SJSA1 (cell line): ENCODE data around the gene DSTN. TPM values are rescaled to one million over a fixed set of nuclear protein-coding genes. Genes with fewer than 3 reads are reported as not detected.

ENCODE experiments used
- DNase-seq, 2 experiments: peaks; one replicate each; pipeline ENCODE4 v3.0.0-alpha.2; 2015 to 2020; ENCODE audit warnings: low spot score in 2 of 2, low read depth in 1 of 2
- H3K27ac ChIP-seq: fragments of 250-450 bp; sonication (Bioruptor Pico); 2 replicates; pipeline ENCODE4 v1.5.1; 2020; ENCODE audit warnings: mild to moderate bottlenecking, moderate library complexity
- H3K27me3 ChIP-seq: fragments of 250-450 bp; sonication (Bioruptor Pico); replicated peaks from 2 replicates; pipeline ENCODE4 v1.5.1; 2020; ENCODE audit warnings: mild to moderate bottlenecking, moderate library complexity
- H3K36me3 ChIP-seq: fragments of 250-450 bp; sonication (Bioruptor Pico); 2 replicates; pipeline ENCODE4 v1.5.1; 2020; ENCODE audit warnings: mild to moderate bottlenecking
- H3K4me1 ChIP-seq: fragments of 250-450 bp; sonication (Bioruptor Pico); replicated peaks from 2 replicates; pipeline ENCODE4 v1.6.1; 2021; ENCODE audit warnings: mild to moderate bottlenecking
- H3K4me3 ChIP-seq: fragments of 250-450 bp; sonication (Bioruptor Pico); 2 replicates; pipeline ENCODE4 v1.5.1; 2020; ENCODE audit warnings: mild to moderate bottlenecking
- H3K9me3 ChIP-seq: fragments of 250-450 bp; sonication (Bioruptor Pico); replicated peaks from 2 replicates; pipeline ENCODE4 v1.5.1; 2020; ENCODE audit warnings: mild to moderate bottlenecking
- total RNA-seq: library from RNA; depleted of rRNA; stranded (reverse); fragments of >200 nt; shearing (Covaris generic); gene quantifications from 2 replicates; pipeline ENCODE4 v1.2.3, GENCODE V29; 2014

DSTN gene
- total RNA-seq, 1 experiment from 2014 or later, result 480 TPM

DNA sequence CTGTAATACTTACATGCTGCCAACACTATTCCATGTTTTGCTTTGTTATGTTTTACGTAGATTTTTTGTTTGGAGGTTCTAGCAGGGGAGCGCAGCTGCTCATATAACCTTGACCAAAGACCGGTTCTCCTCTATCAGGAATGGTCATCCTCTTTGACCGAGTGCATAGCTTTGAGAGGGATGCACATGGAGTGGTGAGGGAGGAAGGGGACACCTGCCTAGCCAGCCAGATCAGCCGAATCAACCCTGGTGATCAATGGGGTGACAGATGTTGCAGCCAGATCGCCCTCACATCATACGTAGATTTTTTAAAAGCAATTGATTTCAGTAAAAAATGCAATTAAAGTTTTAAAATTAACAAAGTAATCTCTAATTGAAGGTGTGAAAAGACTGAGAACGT lies 6.3 kb downstream of the DSTN start:
- no peak for DNase-seq

DNA sequence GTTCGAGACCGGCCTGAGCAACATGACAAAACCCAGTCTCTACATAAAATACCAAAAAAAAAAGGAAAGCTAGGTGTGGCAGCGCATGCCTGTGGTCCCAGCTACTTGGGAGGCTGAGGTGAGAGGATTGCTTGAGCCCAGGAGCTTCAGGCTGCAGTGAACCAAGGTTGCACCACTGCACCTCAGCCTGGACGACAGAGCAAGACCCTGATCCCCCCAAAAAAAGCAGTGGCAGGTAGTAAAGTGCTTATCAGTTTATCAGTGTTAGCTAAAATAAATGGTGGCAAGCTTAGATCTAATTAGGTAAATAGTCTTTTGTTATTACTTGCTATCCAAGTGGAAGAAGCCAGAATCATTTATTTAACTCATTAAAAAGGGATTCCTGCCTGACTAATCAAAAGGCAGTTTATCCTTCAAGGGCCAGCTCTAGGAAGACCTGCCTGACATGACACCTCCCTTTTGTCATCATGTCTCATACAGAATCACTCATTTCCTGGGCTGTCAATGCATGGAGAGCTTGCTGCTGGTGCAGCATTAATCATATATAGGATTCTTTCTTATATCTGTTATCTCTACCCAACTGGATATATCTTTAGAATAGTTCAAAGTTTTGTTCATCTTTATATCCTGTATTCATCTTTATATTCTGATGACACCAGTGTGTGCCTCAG lies 9.6 kb downstream of the DSTN start:
- Histone ChIP-seq H3K9me3 (no peaks in the 10 kb centered on the region), H3K27ac (no peak overlapping the region), H3K27me3 (no peaks in the 10 kb centered on the region), H3K4me3 (no peak overlapping the region), H3K4me1 (peaks cover 10% of the 10 kb centered on the region; the same call in 1 of the 2 replicates), H3K36me3 (peaks cover 46% of the 10 kb centered on the region)
- DNase-seq, result no peak

More for the DNA sequence above, 6.3 kb downstream of the DSTN start:
- peaks cover 44% of the 10 kb centered on the region for H3K36me3 ChIP-seq
- H3K4me3 ChIP-seq, result no peak overlapping the region
- H3K27me3 ChIP-seq, result no peaks in the 10 kb centered on the region
- no peaks in the 10 kb centered on the region for H3K9me3 ChIP-seq
- no peak overlapping the region for H3K27ac ChIP-seq
- H3K4me1 ChIP-seq, result peaks cover 23% of the 10 kb centered on the region

DNA sequence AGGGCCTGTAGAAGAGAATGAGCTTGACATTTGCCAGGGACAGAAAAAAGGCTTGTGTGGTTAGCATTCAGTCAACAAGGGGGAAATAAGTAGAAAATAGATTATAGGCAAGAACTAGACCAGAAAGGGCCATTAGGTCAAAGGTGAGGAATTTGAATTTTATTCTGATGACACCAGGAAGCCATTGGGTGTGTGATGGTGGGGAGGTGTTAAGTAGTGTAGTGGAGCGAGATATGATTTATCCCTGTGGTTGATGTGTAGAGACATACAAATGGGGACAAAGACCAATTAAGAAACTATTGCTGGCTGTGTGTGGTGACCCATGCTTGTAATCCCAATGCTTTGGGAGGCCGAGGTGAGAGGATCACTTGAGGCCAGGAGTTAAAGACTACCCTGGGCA lies 11.0 kb downstream of the DSTN start:
- no peak for DNase-seq
- peaks cover 47% of the 10 kb centered on the region for H3K36me3 ChIP-seq
- no peak overlapping the region for H3K27ac ChIP-seq
- H3K4me3 ChIP-seq, result no peak overlapping the region
- peaks cover 10% of the 10 kb centered on the region; the same call in 1 of the 2 replicates for H3K4me1 ChIP-seq
- H3K9me3 ChIP-seq, result no peaks in the 10 kb centered on the region
- no peaks in the 10 kb centered on the region for H3K27me3 ChIP-seq

DNA sequence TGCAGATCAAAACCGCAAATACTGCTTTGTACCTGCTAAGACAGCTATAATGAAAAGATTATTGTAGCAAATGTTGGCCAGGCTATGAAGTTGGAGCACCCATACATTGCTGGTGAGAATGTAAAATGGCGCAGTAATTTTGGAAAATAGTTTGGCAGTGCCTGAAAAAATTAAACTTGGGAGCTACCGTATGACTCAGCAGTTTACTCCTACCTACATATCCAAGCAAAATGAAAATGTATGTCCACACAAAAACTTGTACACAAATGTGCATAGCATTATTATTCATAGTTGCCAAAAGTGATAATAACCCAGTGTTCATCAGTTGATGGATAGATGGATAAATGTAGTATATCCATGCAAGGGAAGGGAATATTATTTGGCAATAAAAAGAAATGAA lies 13.3 kb downstream of the DSTN start:
- Histone ChIP-seq H3K4me1 (peaks cover 10% of the 10 kb centered on the region; the same call in 1 of the 2 replicates), H3K4me3 (no peak overlapping the region), H3K9me3 (no peaks in the 10 kb centered on the region), H3K27ac (no peak overlapping the region), H3K27me3 (no peaks in the 10 kb centered on the region), H3K36me3 (peaks cover 58% of the 10 kb centered on the region)
- no peak for DNase-seq

DNA sequence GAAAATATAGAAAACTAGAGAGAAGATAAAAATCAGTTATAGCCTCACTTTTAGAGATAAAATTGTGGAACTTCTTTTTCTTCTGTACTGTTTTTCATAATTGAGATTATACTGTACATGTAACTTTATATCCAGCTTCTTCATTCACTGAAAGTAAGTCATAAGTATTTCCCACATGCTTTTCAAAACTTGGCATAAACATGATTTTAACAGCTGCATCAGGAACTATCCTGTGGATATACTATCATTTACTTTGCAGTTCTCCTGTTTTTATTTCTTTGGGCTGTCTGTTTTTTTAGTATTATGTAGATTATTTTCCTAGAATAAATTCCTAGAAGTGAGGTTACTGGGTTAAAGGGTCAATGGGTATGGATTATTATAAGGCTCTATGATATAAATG lies 14.8 kb downstream of the DSTN start:
- DNase-seq, result no peak
- H3K36me3 ChIP-seq, result peaks cover 53% of the 10 kb centered on the region

DNA sequence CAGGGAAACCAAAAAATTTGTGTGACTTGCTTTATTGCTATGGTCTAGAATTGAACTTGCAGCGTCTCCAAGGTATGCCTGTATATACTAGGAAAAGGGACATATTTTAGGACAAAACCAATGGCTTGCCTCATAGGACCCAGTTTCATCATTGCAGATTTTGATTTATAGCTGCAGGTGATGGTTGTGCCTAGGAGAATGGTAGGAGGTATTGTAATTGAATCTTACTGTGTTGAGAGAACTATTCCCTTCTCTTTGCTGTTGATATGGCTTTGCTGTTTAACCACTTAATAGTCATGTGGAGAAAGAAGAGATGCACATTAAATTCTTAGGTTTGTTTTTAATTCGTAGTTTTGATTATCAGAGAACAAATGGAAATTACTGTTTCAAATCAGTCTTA lies 16.4 kb downstream of the DSTN start:
- Histone ChIP-seq H3K27me3 (no peaks in the 10 kb centered on the region), H3K4me1 (no peaks in the 10 kb centered on the region; the same call in 1 of the 2 replicates), H3K4me3 (no peak overlapping the region), H3K27ac (no peak overlapping the region), H3K9me3 (no peaks in the 10 kb centered on the region), H3K36me3 (peaks cover 41% of the 10 kb centered on the region)
- DNase-seq, result no peak

More for the DNA sequence above, 14.8 kb downstream of the DSTN start:
- Histone ChIP-seq H3K4me1 (peaks cover 1% of the 10 kb centered on the region; the same call in 1 of the 2 replicates), H3K27me3 (no peaks in the 10 kb centered on the region), H3K9me3 (no peaks in the 10 kb centered on the region), H3K4me3 (no peak overlapping the region), H3K27ac (no peak overlapping the region)

DNA sequence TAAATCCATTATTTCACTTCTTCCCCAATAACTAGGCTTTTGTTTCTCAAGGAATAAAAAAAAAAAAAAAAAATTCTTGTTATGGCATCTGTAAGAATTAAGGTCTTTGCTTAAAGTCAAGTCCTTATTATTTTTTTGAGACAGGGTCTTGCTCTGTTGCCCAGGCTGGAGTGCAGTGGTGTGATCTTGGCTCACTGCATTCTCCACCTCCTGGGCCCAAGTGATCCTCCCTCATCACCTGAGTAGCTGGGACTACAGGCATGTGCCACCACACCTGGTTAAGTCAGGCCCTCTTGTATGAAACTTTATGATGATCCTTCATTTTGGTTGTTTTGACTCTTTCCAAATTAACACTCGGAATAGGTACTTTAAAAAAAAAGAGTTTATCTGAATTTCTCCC lies 17.3 kb downstream of the DSTN start:
- Histone ChIP-seq H3K4me3 (no peak overlapping the region), H3K27me3 (no peaks in the 10 kb centered on the region), H3K36me3 (peaks cover 45% of the 10 kb centered on the region), H3K4me1 (no peaks in the 10 kb centered on the region; the same call in 1 of the 2 replicates), H3K27ac (no peak overlapping the region), H3K9me3 (no peaks in the 10 kb centered on the region)
- DNase-seq, result no peak

DNA sequence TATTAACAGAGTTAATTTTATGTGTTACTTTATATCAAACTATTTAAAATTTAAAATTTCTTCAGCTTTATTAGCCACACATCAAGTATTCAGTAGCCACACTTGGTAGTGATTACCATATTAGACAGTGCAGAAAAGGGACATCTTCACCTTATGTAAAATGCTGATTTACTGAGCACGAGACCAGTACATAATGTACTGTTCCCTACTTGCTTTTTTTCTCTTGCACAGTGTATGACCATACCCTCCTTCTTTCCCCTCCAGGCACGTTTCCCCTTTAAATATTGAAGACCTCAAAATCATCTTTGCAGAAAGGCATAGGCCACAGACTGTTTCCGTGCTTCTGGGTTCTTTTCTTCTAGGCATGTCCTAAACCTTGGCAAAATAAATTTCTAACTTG lies 17.9 kb downstream of the DSTN start:
- Histone ChIP-seq H3K27me3 (no peaks in the 10 kb centered on the region), H3K36me3 (peaks cover 44% of the 10 kb centered on the region), H3K9me3 (no peaks in the 10 kb centered on the region), H3K4me3 (no peak overlapping the region), H3K4me1 (no peaks in the 10 kb centered on the region; the same call in 1 of the 2 replicates), H3K27ac (no peak overlapping the region)
- DNase-seq, result no peak

DNA sequence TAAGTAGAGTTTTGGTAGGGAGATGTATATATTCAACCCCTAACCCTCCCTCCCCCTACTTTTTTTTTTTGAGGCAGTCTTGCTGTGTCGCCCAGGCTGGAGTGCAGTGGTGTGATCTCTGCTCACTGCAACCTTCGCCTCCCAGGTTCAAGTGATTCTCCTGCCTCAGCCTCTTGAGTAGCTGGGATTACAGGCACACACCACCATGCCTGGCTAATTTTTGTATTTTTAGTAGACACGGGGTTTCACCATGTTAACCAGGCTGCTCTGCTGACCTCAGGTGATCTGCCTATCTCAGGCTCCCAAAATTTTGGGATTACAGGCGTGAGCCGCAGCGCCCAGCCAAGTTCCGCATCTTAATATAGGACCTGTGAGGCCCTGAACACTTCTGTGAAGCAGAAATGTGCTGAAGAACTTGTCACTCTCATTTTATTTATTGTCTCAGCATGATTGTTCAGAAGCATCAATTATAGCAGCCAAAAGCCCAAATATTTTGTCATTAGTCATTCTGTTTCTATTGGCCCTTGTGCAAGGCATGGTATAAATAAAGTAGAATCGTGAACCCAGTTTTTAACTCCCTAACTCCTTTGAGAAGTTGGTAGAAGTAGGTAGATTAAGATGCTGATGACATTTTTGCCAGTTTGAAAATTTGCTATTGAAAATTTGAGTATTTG lies 19.4 kb downstream of the DSTN start:
- peaks cover 38% of the 10 kb centered on the region for H3K36me3 ChIP-seq
- DNase-seq, result no peak
- no peaks in the 10 kb centered on the region; the same call in 1 of the 2 replicates for H3K4me1 ChIP-seq
- no peaks in the 10 kb centered on the region for H3K27me3 ChIP-seq
- H3K9me3 ChIP-seq, result no peaks in the 10 kb centered on the region
- H3K4me3 ChIP-seq, result no peak overlapping the region
- no peak overlapping the region for H3K27ac ChIP-seq

DNA sequence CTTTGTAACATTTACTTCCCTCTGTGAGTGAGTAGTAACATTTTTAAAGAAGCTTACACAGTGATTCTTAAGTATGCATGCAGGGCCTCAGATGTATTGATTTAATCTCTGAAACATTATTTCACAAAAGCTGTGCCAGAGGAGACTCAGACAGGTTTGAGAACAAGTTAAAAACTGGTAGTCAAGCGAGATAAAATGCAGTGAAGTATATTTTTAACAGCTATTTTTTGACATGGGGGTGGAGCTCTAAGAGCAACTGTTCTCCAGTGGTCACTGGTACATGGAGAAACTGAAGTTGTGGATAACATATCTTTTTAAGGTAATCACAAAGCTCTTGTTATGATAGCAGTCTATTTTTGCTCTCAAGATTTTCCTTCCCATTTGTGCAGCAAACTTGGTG lies 20.4 kb downstream of the DSTN start:
- no peaks in the 10 kb centered on the region for H3K27me3 ChIP-seq
- H3K4me1 ChIP-seq, result no peaks in the 10 kb centered on the region; the same call in 1 of the 2 replicates
- H3K9me3 ChIP-seq, result no peaks in the 10 kb centered on the region
- peaks cover 33% of the 10 kb centered on the region for H3K36me3 ChIP-seq
- H3K27ac ChIP-seq, result no peak overlapping the region
- no peak overlapping the region for H3K4me3 ChIP-seq
- DNase-seq, result no peak

DNA sequence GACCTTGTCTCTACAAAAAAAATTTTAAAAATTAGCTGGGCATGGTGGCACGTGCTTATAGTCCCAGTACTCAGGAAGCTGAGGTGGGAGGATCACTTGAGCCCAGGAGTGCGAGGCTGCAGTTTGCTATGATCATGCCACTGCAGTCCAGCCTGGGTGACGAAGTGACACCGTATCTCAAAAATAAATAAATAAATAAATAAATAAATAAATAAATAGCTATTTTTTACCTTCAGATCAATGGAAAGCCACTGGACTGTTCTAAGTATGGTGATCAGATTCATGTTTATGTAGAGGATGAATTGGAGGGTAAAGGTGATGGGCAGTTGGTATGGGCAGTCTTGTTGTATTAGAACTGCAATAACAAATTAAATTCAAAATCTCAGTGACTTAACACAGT lies 24.0 kb downstream of the DSTN start:
- DNase-seq, result no peak
- Histone ChIP-seq H3K36me3 (peaks cover 29% of the 10 kb centered on the region), H3K27me3 (no peaks in the 10 kb centered on the region), H3K4me1 (no peaks in the 10 kb centered on the region; the same call in 1 of the 2 replicates), H3K27ac (no peak overlapping the region), H3K4me3 (no peak overlapping the region), H3K9me3 (no peaks in the 10 kb centered on the region; the same call in 1 of the 2 replicates)

DNA sequence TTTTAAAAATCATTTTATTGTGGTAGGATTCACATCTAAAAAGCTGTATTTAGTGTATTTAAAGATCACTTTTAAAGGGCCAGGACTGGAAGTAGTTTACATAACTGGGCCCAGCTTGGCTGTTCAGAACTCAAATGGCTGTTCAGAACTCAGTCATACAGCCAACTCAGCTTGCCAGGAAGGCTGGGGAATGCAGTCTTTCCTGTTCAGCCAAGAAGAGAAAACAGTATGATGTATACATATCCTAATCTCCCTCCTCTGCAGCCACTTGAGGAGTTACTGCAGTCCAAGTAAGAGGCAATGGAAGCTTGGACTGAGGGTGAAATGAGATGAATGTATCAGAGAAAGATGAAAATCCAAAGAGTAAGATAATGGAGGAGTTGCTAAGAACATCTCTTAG lies 24.6 kb downstream of the DSTN start:
- H3K36me3 ChIP-seq, result peaks cover 34% of the 10 kb centered on the region
- H3K4me3 ChIP-seq, result no peak overlapping the region
- H3K4me1 ChIP-seq, result no peaks in the 10 kb centered on the region; the same call in 1 of the 2 replicates
- H3K9me3 ChIP-seq, result no peaks in the 10 kb centered on the region; the same call in 1 of the 2 replicates
- H3K27ac ChIP-seq, result no peak overlapping the region
- no peak for DNase-seq
- H3K27me3 ChIP-seq, result no peaks in the 10 kb centered on the region

DNA sequence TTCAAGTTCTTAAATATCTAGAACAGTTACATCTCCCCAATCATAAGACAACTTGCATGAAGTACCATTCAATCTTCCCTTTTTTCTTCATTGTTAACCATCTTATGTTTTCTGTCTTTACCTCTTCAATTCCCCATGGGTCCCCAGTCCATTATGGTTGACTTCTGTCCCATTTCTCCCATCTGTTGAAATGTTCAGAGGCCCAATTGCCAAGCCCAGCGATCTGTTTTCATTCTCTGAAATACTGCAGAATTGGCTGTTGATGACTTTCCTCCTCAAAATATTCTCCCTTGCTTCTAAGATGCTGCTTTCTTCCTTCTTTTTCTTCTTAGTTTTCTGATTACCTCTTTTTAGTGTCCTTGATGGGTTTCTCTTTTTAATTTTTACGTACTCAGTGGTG lies 26.0 kb downstream of the DSTN start:
- Histone ChIP-seq H3K27ac (no peak overlapping the region), H3K36me3 (peaks cover 47% of the 10 kb centered on the region), H3K9me3 (no peaks in the 10 kb centered on the region; the same call in 1 of the 2 replicates), H3K4me1 (no peaks in the 10 kb centered on the region), H3K27me3 (no peaks in the 10 kb centered on the region), H3K4me3 (no peak overlapping the region)
- DNase-seq, result no peak

DNA sequence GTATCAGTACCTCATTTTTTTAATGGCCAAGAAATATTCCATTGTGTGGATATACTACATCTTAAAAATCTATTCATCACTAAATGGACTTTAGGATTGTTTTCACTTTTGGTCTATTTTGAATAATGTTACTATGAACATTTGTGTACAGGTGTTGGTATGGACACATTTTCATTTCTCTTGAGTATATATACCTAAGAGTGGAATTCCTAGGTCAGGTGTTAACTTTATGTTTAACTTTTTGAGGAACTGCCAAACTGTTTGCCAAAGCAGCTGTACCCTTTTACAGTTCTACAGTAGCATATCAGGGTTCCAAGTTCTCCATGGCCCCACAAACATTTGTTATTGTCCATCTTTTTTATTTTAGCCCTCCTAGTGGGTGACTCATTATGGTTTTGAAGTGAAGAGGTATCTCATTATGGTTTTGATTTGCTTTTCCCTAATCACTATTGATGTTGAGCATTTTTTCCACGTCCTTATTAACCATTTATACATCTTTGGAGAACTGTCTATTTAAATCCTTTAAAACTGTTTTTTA lies 28.2 kb downstream of the DSTN start:
- Histone ChIP-seq H3K4me1 (no peaks in the 10 kb centered on the region), H3K27ac (no peak overlapping the region), H3K36me3 (peaks cover 55% of the 10 kb centered on the region), H3K4me3 (no peak overlapping the region), H3K27me3 (no peaks in the 10 kb centered on the region), H3K9me3 (no peaks in the 10 kb centered on the region; the same call in 1 of the 2 replicates)
- no peak for DNase-seq
